ENCODE data around the gene TRMT112. TPM values are rescaled to one million over a fixed set of nuclear protein-coding genes. Genes with fewer than 3 reads are reported as not detected.

Gene TRMT112
- total and polyA plus RNA-seq, 2 of the 4 experiments (the other 2 are of a cell fraction), result 173 to 202 TPM

GRCh38 chr11:64356498-64357411 lies 39.4 kb upstream of the TRMT112 start (continued):
- TF ChIP-seq USF2 (IDR thresholded peaks at IDR 0.05; ENCODE audit: low read depth, low read length) (no peak), MAZ (IDR thresholded peaks at IDR 0.05; ENCODE audit: borderline replicate concordance, low read depth, low read length) (peak; percentile 58; the same call in 1 of the 2 replicates)

All from IMR-90 (cell line).